ENCODE measurements around the gene RGS1.

RGS1 gene

DNA sequence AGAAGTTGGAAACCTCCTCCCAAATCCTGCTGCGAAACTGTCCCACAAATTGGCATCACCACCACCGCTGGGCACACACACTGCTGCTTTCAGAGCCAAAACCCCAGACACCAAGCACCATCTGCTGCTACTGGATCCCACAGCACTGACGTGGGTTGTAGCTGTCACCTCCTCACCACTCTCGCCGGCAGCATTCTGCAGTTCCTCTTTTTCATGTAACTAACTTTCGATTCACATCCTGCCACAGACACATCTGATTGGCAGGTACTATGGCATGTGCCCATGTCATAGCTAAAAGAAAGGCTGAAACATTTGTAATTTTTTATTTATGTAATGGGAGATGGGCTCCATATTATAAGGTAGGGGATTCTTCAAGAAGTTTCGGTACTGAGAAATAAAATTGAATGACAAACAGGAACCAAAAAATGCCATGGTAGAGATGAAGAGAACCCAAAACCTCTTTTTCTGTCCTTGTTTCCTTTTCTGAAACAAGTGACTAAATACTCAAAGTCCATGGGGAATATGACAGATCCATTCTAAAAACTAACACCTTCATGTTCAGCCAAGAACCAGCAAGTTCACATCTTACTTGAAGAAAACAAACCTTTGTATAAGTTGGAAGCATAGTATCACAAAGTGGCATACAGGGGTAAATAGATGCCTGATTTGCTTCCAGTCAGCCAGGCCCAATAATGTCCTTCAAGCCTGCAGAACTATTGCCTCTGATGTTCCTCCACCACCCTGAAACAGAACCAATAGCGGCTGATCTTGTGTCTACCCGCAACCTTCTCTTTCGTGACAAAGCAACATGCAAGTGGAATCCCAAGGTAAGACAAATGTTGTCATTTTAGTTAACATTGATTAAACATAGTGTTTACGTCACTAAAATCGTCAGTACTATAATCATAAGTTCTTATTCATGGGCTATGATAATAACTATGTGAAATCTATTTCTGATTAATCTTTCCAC, 33.8 kb downstream of the RGS1 start:
- in situ Hi-C loops (cut with HindIII; ENCODE audit: low sequenced_read_pairs) = no loop called here

DNA sequence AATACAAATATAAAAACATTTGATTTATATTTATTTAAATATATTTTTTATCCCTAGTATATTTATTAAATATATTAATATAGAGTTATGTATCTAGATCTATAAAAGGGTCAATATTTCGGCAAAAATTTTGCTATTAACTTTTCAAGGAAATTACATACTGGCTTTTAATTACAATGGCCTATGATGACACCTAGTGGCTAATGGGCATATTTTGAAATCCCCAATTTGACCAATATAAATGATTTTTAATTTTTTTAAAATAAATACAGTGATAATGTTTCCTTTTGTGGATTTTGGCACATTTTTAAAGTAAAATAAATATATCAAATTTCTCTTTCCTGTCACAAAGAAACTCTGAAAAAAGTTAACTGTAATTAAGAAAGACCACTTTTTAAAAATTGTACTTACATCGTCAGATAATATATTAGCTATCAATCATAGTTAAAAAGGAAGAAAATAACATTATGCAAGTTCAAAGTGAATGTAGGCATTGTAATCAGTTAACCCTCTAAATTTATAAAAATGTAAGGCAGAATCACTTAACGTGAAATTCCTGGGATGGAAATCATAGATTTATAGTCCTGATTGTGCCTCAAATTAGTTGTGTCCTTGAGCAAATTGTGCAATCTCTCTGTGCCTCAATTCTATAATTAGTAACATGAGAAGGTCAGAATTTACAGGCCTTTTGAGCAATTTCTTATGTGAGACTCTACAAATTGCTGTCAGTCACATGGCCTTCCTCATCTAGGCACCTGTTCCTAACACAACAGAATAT, 34.7 kb downstream of the RGS1 start:
- in situ Hi-C loops (cut with HindIII; ENCODE audit: low sequenced_read_pairs) = no loop called here

DNA sequence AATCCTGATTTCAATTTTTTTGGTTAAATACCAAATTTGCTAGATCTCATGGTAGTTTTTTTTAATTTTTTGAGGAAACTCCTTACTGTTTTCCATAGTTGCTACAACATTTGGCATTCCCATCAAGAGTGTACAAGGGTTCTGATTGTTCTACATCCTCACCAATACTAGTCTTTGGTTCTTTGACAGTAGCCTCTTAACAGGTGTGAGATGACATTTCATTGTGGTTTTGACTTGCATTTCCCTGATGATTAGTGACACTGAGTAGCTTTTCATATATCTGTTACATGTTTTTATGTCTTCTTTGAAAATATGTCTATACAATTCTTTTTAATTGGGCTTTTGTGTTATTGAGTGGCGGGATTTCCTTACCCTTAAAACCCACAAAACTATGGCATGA, 39.5 kb downstream of the RGS1 start:
- in situ Hi-C loops (cut with HindIII; ENCODE audit: low sequenced_read_pairs) = no loop called here

DNA sequence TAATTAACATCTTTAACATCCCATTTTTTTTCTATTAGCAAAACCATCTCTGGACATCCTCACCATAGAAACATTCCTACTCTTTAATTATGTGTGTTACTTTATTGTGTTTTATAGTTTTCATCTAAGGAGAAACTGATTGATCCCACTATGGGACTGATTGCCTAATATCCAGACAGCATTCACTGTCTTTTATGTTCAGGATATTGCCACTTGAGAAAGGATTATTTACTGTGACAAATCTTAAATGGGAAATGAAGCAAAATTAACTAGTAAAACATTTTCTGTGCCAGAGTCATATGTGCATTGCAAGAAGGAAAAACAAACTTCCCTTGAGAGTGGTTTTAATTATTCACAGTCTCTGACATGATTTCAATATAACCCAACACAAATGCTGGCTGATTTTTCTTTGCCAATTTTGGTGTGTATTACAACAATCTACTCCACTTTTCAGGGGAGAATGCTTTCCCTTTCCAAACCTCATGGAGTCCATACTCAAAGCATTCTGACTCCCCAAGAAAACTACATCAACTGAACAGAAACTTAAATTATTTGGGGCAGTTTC, 44.6 kb downstream of the RGS1 start:
- in situ Hi-C loops (cut with HindIII; ENCODE audit: low sequenced_read_pairs) = no loop called here

DNA sequence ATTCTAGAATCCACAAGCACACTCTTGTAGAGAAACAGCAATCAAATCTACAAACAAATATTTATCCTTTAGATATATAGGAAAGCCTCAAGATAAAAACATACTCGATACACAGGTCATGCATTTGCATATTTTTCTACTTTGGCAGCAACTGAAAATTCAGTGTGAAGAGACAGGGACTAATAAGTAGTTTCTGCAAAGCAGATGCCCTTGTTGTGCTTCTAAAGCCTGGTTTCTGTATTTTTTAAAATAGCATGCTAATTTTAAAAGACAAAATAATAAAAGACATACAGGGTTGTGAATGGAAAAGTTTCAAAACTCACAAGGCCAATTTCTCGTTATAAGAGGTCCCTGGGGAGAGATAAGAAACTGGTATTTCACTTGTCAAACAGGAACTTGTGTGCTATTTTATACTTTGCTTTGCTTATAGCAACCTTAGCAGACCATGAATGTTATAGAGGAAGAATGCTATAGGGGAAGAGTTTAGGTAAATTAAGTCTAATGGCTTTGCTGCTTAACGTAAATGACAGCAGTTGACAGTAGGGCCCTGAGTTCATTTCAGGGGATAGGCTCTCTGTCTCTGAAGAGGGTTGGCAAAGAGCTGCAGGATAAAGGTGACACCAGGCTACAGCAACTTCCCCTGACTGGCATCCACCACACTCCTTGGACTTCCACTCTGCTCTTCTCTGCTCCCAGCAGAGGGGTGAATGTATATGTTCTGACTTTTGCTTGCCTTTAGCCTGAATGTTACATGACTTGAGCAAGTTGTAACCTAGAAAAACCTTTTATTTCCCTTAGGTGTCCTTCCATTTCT, 51.0 kb downstream of the RGS1 start:
- in situ Hi-C loops (cut with HindIII; ENCODE audit: low sequenced_read_pairs) = no loop called here

DNA sequence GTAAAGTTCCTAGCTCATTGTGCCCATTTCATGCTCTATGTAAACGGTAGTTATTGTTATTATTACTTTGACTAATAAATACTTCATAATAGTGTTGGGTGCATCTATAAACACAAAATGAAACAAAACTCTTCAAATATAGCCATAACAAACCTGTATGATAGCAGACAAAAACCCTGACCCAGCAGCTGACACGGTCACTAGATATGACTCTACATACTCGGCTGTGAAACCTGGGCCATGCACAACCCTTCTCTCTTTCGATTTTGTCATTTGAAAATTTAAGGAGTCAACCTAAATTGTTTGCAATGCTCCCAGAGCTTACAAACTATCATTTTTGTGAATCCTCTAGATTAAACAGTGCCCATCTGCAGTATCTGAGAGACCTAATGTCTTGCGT, 52.3 kb downstream of the RGS1 start:
- in situ Hi-C loops (cut with HindIII; ENCODE audit: low sequenced_read_pairs) = no loop called here

DNA sequence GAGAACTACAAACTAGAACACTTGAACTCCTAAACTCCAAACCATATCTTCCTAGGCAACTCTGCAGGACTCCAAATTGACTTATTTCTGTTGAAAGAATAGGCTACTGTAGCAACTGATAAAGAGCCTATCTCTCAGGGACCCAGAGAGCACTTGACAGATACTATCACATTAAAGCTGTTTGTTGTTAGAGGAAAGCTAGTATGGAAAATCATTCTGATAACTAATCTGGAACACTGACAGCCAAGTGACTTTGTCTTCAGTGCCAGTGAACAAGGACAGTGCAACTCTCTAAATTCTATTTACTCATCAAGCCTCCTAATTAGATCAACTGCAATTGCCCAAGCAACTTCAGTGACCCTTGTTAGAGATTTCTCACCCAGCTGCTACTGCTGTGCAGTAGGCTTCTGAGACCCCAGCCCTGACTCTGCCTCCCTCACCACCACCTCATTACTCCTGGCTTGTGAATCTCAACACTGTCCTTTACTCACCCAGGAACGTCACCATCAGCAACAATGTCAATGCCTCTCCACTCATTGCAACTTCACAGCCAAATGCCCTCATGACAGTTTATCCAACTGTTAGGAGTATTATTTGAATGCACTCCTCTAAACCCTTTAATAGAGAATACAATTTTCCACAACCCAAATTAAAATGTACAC, 53.0 kb downstream of the RGS1 start:
- in situ Hi-C loops (cut with HindIII; ENCODE audit: low sequenced_read_pairs) = no loop called here

DNA sequence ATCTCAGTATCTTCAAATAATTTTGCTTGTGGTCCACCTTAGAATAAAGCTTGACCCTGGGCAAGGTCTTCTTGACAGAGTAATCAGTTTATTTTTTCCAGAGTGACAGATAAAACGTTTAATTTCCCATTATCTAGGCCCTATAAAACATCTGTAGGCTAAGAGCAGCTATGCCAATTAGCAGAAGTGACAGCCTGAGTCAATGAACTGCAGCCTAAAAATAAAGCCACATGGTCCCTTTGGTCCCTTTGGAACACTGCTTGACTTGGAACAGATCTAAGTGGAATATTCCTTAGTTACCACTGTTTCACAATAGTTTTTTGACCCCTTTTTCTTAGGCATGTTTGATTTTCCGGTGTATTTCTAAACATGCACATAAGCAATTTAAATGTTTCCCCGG, 54.0 kb downstream of the RGS1 start:
- in situ Hi-C loops (cut with HindIII; ENCODE audit: low sequenced_read_pairs) = no loop called here

All from endothelial cell of hepatic sinusoid (primary cell).